Bronchus fibroblast of lung (primary cell): ENCODE data around the gene GPX3. TPM values are rescaled to one million over a fixed set of nuclear protein-coding genes. Genes with fewer than 3 reads are reported as not detected.

Source experiments
- total RNA-seq: library from RNA; depleted of rRNA; stranded (reverse); fragments of >200 nt; gene quantifications from 2 replicates; pipeline ENCODE4 v1.2.3, GENCODE V29; 2015

The GPX3 gene, protein sequence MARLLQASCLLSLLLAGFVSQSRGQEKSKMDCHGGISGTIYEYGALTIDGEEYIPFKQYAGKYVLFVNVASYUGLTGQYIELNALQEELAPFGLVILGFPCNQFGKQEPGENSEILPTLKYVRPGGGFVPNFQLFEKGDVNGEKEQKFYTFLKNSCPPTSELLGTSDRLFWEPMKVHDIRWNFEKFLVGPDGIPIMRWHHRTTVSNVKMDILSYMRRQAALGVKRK
- 2.4 and 2.7 TPM in 2 replicates for total RNA-seq

GRCh38 chr5:151020304-151021110 is at the start of gene GPX3:
Gene GPX3, plus strand, starts transcription at chr5:151020591. Its CDS starts 64 bp downstream, at chr5:151020655.

Other genes starting within 250 kb of the GPX3 start
- 35.8 and 37.0 TPM in 2 replicates for gene SMIM3, start 241.8 kb upstream of the GPX3 start, total RNA-seq
- not detected in 2 replicates for gene IRGM, start 174.1 kb upstream of the GPX3 start, total RNA-seq
- 8.0 and 8.1 TPM in 2 replicates for gene ZNF300, start 115.6 kb upstream of the GPX3 start, total RNA-seq
- 46.9 and 47.9 TPM in 2 replicates for gene TNIP1, start 60.4 kb downstream of the GPX3 start, total RNA-seq
- 398 and 405 TPM in 2 replicates for gene ANXA6, start 137.2 kb downstream of the GPX3 start, total RNA-seq
- 2.1 and 2.4 TPM in 2 replicates for gene CCDC69, start 203.5 kb downstream of the GPX3 start, total RNA-seq
- 21.4 and 22.0 TPM in 2 replicates for gene GM2A, start 232.6 kb downstream of the GPX3 start, total RNA-seq